Measurements from ENCODE around the gene STAC3.

The STAC3 gene

GRCh38 chr12:57250541-57250940 lies 446 bp downstream of the STAC3 start:
- no peak overlapping the region for H3K9ac ChIP-seq (ENCODE audit: low read length)
- H3K4me3 ChIP-seq (ENCODE audit: low read depth, low read length), result no peak overlapping the region
- H3K4me1 ChIP-seq (ENCODE audit: control insufficient read depth, insufficient read depth, low read length), result peaks cover 23% of the 10 kb centered on the region
- no peak overlapping the region for H3K27ac ChIP-seq (ENCODE audit: low read depth, low read length)
- H3K27me3 ChIP-seq (ENCODE audit: control insufficient read depth, insufficient read depth, low read length), result no peaks in the 10 kb centered on the region
- peaks cover 6% of the 10 kb centered on the region for H3K36me3 ChIP-seq (ENCODE audit: control insufficient read depth, insufficient read depth, low read length)
- H3K9me3 ChIP-seq (ENCODE audit: control insufficient read depth, insufficient read depth, low read depth, low read length), result no peaks in the 10 kb centered on the region

GRCh38 chr12:57248934-57249742 lies 1.8 kb downstream of the STAC3 start:
- no peak overlapping the region for H3K27ac ChIP-seq (ENCODE audit: low read depth, low read length)
- H3K27me3 ChIP-seq (ENCODE audit: control insufficient read depth, insufficient read depth, low read length), result peaks cover 7% of the 10 kb centered on the region
- no peaks in the 10 kb centered on the region for H3K36me3 ChIP-seq (ENCODE audit: control insufficient read depth, insufficient read depth, low read length)
- H3K4me1 ChIP-seq (ENCODE audit: control insufficient read depth, insufficient read depth, low read length), result peaks cover 29% of the 10 kb centered on the region
- no peaks in the 10 kb centered on the region for H3K9me3 ChIP-seq (ENCODE audit: control insufficient read depth, insufficient read depth, low read depth, low read length)
- no peak overlapping the region for H3K4me3 ChIP-seq (ENCODE audit: low read depth, low read length)
- H3K9ac ChIP-seq (ENCODE audit: low read length), result no peak overlapping the region

- Histone ChIP-seq H3K4me1 (ENCODE audit: control insufficient read depth, insufficient read depth, low read length) (peaks cover 32% of the 10 kb centered on the region), H3K36me3 (ENCODE audit: control insufficient read depth, insufficient read depth, low read length) (no peaks in the 10 kb centered on the region), H3K27ac (ENCODE audit: low read depth, low read length) (no peak overlapping the region), H3K27me3 (ENCODE audit: control insufficient read depth, insufficient read depth, low read length) (peaks cover 19% of the 10 kb centered on the region), H3K9ac (ENCODE audit: low read length) (no peak overlapping the region), H3K4me3 (ENCODE audit: low read depth, low read length) (no peak overlapping the region), H3K9me3 (ENCODE audit: control insufficient read depth, insufficient read depth, low read depth, low read length) (no peaks in the 10 kb centered on the region)
These were observed 3.9 kb downstream of the STAC3 start for GRCh38 chr12:57247041-57247440.

GRCh38 chr12:57244312-57244696 lies 6.7 kb downstream of the STAC3 start:
- no peak overlapping the region for H3K4me3 ChIP-seq (ENCODE audit: low read depth, low read length)
- peaks cover 43% of the 10 kb centered on the region for H3K4me1 ChIP-seq (ENCODE audit: control insufficient read depth, insufficient read depth, low read length)
- H3K27ac ChIP-seq (ENCODE audit: low read depth, low read length), result no peak overlapping the region
- H3K9ac ChIP-seq (ENCODE audit: low read length), result no peak overlapping the region
- no peaks in the 10 kb centered on the region for H3K9me3 ChIP-seq (ENCODE audit: control insufficient read depth, insufficient read depth, low read depth, low read length)
- H3K27me3 ChIP-seq (ENCODE audit: control insufficient read depth, insufficient read depth, low read length), result peaks cover 47% of the 10 kb centered on the region
- H3K36me3 ChIP-seq (ENCODE audit: control insufficient read depth, insufficient read depth, low read length), result no peaks in the 10 kb centered on the region

GRCh38 chr12:57243521-57244311 lies 7.3 kb downstream of the STAC3 start:
- Histone ChIP-seq H3K36me3 (ENCODE audit: control insufficient read depth, insufficient read depth, low read length) (no peaks in the 10 kb centered on the region), H3K27me3 (ENCODE audit: control insufficient read depth, insufficient read depth, low read length) (peaks cover 52% of the 10 kb centered on the region), H3K4me3 (ENCODE audit: low read depth, low read length) (peak overlapping the region; percentile 73), H3K9ac (ENCODE audit: low read length) (no peak overlapping the region), H3K27ac (ENCODE audit: low read depth, low read length) (no peak overlapping the region; the same call in 1 of the 2 replicates), H3K9me3 (ENCODE audit: control insufficient read depth, insufficient read depth, low read depth, low read length) (no peaks in the 10 kb centered on the region), H3K4me1 (ENCODE audit: control insufficient read depth, insufficient read depth, low read length) (peaks cover 40% of the 10 kb centered on the region)

GRCh38 chr12:57242691-57243454 lies 8.1 kb downstream of the STAC3 start:
- Histone ChIP-seq H3K4me1 (ENCODE audit: control insufficient read depth, insufficient read depth, low read length) (peaks cover 42% of the 10 kb centered on the region), H3K4me3 (ENCODE audit: low read depth, low read length) (peak overlapping the region; percentile 73), H3K9me3 (ENCODE audit: control insufficient read depth, insufficient read depth, low read depth, low read length) (no peaks in the 10 kb centered on the region), H3K27ac (ENCODE audit: low read depth, low read length) (no peak overlapping the region; the same call in 1 of the 2 replicates), H3K9ac (ENCODE audit: low read length) (peak overlapping the region; percentile 40), H3K27me3 (ENCODE audit: control insufficient read depth, insufficient read depth, low read length) (peaks cover 60% of the 10 kb centered on the region), H3K36me3 (ENCODE audit: control insufficient read depth, insufficient read depth, low read length) (no peaks in the 10 kb centered on the region)

GRCh38 chr12:57242329-57242690 lies 8.7 kb downstream of the STAC3 start:
- Histone ChIP-seq H3K36me3 (ENCODE audit: control insufficient read depth, insufficient read depth, low read length) (no peaks in the 10 kb centered on the region), H3K4me3 (ENCODE audit: low read depth, low read length) (peak overlapping the region; percentile 73), H3K4me1 (ENCODE audit: control insufficient read depth, insufficient read depth, low read length) (peaks cover 44% of the 10 kb centered on the region), H3K27me3 (ENCODE audit: control insufficient read depth, insufficient read depth, low read length) (peaks cover 66% of the 10 kb centered on the region), H3K9me3 (ENCODE audit: control insufficient read depth, insufficient read depth, low read depth, low read length) (no peaks in the 10 kb centered on the region), H3K27ac (ENCODE audit: low read depth, low read length) (no peak overlapping the region), H3K9ac (ENCODE audit: low read length) (no peak overlapping the region)

- no peaks in the 10 kb centered on the region for H3K36me3 ChIP-seq (ENCODE audit: control insufficient read depth, insufficient read depth, low read length)
- H3K27ac ChIP-seq (ENCODE audit: low read depth, low read length), result no peak overlapping the region
- H3K27me3 ChIP-seq (ENCODE audit: control insufficient read depth, insufficient read depth, low read length), result peaks cover 72% of the 10 kb centered on the region
- peak overlapping the region; percentile 73 for H3K4me3 ChIP-seq (ENCODE audit: low read depth, low read length)
- H3K9ac ChIP-seq (ENCODE audit: low read length), result peak overlapping the region; percentile 12
- peaks cover 44% of the 10 kb centered on the region for H3K4me1 ChIP-seq (ENCODE audit: control insufficient read depth, insufficient read depth, low read length)
- H3K9me3 ChIP-seq (ENCODE audit: control insufficient read depth, insufficient read depth, low read depth, low read length), result no peaks in the 10 kb centered on the region
These were observed 9.3 kb downstream of the STAC3 start for GRCh38 chr12:57241402-57242310.

GRCh38 chr12:57240926-57241401 lies 10.0 kb downstream of the STAC3 start:
- H3K9ac ChIP-seq (ENCODE audit: low read length), result peak overlapping the region; percentile 81
- H3K4me3 ChIP-seq (ENCODE audit: low read depth, low read length), result peak overlapping the region; percentile 73
- peaks cover 47% of the 10 kb centered on the region for H3K4me1 ChIP-seq (ENCODE audit: control insufficient read depth, insufficient read depth, low read length)
- H3K9me3 ChIP-seq (ENCODE audit: control insufficient read depth, insufficient read depth, low read depth, low read length), result no peaks in the 10 kb centered on the region
- H3K36me3 ChIP-seq (ENCODE audit: control insufficient read depth, insufficient read depth, low read length), result no peaks in the 10 kb centered on the region
- no peak overlapping the region for H3K27ac ChIP-seq (ENCODE audit: low read depth, low read length)
- peaks cover 79% of the 10 kb centered on the region for H3K27me3 ChIP-seq (ENCODE audit: control insufficient read depth, insufficient read depth, low read length)

Data from HUES6 (cell line).